HL-60 (cell line): Measurements from ENCODE around the gene TXN.

Source experiments
- GABPA ChIP-seq: IDR thresholded peaks from 2 replicates; pipeline ENCODE4 v1.6.1; 2012; ENCODE audit warnings: low read depth
- POLR2AphosphoS5 ChIP-seq: IDR thresholded peaks from 2 replicates; pipeline ENCODE4 v1.6.1; 2012; ENCODE audit warnings: low read depth
- TF ChIP-seq, protein P1 (sequence below): IDR thresholded peaks from one replicate; pipeline ENCODE4 v1.5.1; 2011; ENCODE audit warnings: low read length, control low read depth, inconsistent platforms; ENCODE audit not compliant: insufficient read depth
- TF ChIP-seq, protein P2 (sequence below): IDR thresholded peaks from 2 replicates; pipeline ENCODE4 v1.6.1; 2012; ENCODE audit warnings: low read depth; ENCODE audit not compliant: insufficient replicate concordance

DNA sequence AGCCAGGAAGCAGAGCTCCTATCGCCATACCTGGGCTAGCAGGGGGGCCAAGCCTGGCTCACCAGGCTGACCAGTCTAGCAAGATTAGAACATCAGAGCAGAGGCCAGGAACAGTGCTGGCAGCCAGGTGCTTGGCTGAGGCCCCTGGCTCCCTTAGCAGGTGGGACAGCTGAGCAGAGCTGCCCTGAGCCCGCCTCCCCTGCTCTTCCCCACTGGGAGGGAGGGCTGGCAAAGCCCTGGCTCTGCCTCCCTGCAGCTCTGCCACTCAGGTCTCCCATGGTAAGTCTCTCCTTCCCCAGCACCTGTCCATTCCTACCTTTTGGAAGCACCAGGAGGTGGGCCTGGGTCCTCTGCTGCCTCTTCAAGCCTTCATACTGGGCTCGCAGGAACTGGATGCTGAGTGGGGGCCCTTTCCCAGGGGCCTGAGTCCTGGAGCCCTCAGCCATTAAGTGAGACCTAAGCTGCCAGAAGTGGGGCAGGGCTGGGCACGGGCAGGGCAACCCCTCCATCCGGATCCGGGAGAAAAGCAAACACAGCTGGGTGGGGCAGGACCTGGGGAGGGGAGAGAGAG, 49.2 kb downstream of the TXN start:
- TF ChIP-seq, protein P1, sequence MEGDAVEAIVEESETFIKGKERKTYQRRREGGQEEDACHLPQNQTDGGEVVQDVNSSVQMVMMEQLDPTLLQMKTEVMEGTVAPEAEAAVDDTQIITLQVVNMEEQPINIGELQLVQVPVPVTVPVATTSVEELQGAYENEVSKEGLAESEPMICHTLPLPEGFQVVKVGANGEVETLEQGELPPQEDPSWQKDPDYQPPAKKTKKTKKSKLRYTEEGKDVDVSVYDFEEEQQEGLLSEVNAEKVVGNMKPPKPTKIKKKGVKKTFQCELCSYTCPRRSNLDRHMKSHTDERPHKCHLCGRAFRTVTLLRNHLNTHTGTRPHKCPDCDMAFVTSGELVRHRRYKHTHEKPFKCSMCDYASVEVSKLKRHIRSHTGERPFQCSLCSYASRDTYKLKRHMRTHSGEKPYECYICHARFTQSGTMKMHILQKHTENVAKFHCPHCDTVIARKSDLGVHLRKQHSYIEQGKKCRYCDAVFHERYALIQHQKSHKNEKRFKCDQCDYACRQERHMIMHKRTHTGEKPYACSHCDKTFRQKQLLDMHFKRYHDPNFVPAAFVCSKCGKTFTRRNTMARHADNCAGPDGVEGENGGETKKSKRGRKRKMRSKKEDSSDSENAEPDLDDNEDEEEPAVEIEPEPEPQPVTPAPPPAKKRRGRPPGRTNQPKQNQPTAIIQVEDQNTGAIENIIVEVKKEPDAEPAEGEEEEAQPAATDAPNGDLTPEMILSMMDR: no peak
- TF ChIP-seq POLR2AphosphoS5: no peak
- TF ChIP-seq, protein P2, sequence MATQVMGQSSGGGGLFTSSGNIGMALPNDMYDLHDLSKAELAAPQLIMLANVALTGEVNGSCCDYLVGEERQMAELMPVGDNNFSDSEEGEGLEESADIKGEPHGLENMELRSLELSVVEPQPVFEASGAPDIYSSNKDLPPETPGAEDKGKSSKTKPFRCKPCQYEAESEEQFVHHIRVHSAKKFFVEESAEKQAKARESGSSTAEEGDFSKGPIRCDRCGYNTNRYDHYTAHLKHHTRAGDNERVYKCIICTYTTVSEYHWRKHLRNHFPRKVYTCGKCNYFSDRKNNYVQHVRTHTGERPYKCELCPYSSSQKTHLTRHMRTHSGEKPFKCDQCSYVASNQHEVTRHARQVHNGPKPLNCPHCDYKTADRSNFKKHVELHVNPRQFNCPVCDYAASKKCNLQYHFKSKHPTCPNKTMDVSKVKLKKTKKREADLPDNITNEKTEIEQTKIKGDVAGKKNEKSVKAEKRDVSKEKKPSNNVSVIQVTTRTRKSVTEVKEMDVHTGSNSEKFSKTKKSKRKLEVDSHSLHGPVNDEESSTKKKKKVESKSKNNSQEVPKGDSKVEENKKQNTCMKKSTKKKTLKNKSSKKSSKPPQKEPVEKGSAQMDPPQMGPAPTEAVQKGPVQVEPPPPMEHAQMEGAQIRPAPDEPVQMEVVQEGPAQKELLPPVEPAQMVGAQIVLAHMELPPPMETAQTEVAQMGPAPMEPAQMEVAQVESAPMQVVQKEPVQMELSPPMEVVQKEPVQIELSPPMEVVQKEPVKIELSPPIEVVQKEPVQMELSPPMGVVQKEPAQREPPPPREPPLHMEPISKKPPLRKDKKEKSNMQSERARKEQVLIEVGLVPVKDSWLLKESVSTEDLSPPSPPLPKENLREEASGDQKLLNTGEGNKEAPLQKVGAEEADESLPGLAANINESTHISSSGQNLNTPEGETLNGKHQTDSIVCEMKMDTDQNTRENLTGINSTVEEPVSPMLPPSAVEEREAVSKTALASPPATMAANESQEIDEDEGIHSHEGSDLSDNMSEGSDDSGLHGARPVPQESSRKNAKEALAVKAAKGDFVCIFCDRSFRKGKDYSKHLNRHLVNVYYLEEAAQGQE: no peak
- TF ChIP-seq GABPA: no peak
